ENCODE data around the gene BANP.
A peak's percentile ranks its signal among the peaks of the same experiment; 100 is the strongest.
"Not testable (repeated sequence)": the region's sequence is repeated elsewhere in the genome, so short reads cannot be mapped to it uniquely, and the experiment has no call there.

Gene BANP

GRCh38 chr16:87950765-87951551, at the start of gene BANP:
Gene BANP (plus strand): TSS chr16:87951434. CDS start chr16:87975116, 23,682 bp downstream.
- DNase-seq (ENCODE audit: low read depth in 2 of 2): peak; percentile 91 to 92

GRCh38 chr16:87904963-87905362, 46.3 kb upstream of the BANP start:
- DNase-seq (ENCODE audit: low read depth in 2 of 2): not testable (repeated sequence)

GRCh38 chr16:87905521-87905920, 45.7 kb upstream of the BANP start:
- not testable (repeated sequence) for DNase-seq (ENCODE audit: low read depth in 2 of 2)

DNA sequence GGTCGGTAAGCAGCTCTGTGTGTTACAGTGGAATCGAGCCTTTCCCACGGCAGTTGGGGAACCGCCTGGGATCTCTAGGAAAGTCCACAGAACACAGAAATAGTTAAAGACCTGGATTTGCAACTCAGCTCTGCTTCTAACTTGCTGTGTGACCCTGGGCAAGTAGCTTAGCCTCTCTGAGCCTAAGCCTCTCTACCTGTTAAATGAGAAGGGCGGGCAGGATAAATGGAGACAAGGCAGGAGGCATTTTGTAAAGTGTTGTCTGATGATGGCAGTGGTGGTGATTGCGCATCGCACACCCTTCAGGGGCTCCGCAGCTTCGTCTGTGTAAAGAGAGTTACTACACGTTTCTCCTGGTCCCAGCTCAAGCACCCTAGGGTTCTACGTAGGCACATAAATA, 43.1 kb upstream of the BANP start:
- DNase-seq (ENCODE audit: low read depth in 2 of 2): not testable (repeated sequence)

GRCh38 chr16:87909203-87909935, 41.9 kb upstream of the BANP start:
- DNase-seq (ENCODE audit: low read depth in 2 of 2): peak; percentile 77 to 93

- DNase-seq (ENCODE audit: low read depth in 2 of 2): not testable (repeated sequence)
Measured at GRCh38 chr16:87911106-87911763, 40.0 kb upstream of the BANP start.

- DNase-seq (ENCODE audit: low read depth in 2 of 2): not testable (repeated sequence)
Measured at GRCh38 chr16:87912691-87913090, 38.5 kb upstream of the BANP start.

- DNase-seq (ENCODE audit: low read depth in 2 of 2): not testable (repeated sequence)
Measured at GRCh38 chr16:87914021-87914725, 37.1 kb upstream of the BANP start.

DNA sequence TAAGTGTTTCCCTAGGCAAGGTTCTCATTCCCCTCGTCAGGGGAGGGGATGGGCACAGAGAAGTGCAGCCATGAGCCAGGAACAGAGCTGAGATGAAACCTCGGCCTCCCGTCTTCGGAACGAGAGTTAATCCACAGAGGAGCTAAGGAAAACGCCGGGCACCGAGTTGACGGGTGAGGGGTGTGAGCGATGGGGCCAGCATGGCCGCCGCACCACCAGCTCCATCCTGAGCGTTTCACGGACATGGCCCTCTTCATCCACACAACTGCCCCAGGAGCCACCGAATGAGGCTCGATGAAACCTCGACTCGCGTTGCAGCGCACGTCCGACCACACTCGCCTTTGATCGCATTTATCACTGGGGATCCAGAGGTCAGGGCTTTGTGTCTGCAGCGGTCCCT, 36.4 kb upstream of the BANP start:
- DNase-seq (ENCODE audit: low read depth in 2 of 2): no peak

DNA sequence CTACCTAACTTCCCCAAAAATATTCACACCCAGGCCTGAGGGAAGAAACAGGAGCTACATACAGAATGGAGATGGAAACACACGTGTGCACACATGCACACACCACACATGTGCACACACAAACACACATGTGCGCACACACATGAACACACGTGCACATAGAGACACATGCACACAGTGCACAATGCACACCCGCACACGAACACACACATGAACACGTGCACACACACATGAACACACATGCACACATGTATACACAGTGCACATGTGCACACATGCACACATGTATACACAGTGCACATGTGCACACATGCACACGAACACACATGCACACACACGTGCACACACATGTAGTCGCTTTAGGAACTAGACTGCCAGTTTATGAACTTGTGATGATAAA, 33.7 kb upstream of the BANP start:
- DNase-seq (ENCODE audit: low read depth in 2 of 2): no peak

- DNase-seq (ENCODE audit: low read depth in 2 of 2): no peak
Measured at GRCh38 chr16:87918338-87918737, 32.9 kb upstream of the BANP start.

DNA sequence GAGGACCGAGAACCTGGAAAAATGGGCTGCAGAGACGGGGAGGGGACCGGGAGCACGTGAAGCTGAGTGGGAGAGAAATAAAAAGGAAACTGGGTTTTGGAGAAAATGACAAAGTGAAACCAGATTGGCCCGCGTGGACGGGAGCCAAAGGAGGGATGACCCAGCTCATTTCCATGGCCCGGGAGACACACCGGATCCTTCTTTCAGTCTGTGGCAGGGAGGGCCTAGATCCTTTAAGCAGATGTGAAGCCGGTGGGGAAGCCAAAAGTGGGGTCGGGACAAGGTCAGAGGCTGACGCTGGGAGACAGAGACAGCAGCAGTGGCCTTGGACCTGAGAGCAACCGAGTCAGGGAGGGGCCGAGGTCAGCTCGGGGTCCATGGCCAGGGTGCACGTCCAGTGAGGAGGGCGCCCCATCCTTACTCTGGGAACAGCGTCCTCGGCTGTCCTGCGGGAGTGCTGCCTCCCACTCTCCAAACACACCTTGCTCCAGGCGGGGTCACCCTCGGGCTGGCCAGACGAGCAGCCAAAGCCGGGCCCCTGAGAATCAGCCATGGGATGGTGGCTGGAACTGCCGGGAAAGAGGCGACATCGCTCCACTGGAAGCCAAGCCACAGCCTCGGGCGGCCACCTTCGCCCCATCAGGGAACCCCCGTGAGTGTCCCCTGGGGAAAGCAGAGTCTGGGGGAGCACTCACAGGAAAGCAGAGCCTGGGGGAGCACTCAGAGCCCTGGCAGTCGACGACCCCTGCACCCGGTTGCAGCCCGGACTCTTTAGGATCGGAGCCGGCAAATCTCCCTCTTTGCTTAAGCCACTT, 32.2 kb upstream of the BANP start:
- no peak for DNase-seq (ENCODE audit: low read depth in 2 of 2)

DNA sequence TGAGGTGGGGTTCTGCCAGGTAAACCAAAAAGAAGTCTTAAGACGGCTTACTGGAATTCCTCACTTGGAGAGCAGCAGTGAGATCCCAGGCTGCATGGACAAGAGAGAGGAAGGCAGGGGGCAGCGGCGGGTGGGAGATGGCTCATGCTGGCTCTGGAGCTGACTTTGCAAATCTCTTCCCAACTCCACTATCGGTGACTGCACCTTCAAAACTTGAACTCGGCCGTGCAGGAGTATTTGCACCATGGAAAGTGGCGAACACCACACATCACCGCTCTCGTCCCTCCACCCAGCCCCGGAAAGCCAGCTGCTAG, 31.6 kb upstream of the BANP start:
- no peak for DNase-seq (ENCODE audit: low read depth in 2 of 2)

DNA sequence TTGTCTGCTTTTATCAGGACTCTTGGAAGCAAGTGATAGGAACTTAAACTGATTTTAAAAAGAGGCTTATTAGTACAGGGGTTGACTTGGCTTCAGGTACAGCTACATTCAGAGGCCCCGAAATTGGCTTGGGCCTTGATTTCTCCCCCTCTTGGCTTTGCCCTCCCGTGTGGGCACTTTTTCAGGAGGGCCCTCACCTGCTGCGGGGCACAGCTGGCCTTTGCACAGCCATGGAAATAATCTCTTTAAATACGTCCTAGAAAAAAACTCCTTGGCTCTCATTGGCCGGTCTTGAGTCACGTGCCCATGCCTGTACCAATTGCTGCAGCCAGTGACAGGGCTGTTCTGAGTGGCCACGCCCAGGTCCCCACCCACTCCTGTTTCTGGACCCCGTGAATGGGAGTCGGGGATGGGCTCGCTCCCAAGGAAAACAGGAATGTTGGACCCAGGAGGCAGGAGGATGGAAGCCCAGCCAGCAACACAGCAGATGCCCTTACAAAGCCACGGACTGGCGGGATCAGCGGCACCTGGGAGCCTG, 29.9 kb upstream of the BANP start:
- DNase-seq (ENCODE audit: low read depth in 2 of 2): no peak

GRCh38 chr16:87922250-87922871, 28.9 kb upstream of the BANP start:
- no peak for DNase-seq (ENCODE audit: low read depth in 2 of 2)

- DNase-seq (ENCODE audit: low read depth in 2 of 2): no peak
Measured at GRCh38 chr16:87924041-87924810, 27.0 kb upstream of the BANP start.

DNA sequence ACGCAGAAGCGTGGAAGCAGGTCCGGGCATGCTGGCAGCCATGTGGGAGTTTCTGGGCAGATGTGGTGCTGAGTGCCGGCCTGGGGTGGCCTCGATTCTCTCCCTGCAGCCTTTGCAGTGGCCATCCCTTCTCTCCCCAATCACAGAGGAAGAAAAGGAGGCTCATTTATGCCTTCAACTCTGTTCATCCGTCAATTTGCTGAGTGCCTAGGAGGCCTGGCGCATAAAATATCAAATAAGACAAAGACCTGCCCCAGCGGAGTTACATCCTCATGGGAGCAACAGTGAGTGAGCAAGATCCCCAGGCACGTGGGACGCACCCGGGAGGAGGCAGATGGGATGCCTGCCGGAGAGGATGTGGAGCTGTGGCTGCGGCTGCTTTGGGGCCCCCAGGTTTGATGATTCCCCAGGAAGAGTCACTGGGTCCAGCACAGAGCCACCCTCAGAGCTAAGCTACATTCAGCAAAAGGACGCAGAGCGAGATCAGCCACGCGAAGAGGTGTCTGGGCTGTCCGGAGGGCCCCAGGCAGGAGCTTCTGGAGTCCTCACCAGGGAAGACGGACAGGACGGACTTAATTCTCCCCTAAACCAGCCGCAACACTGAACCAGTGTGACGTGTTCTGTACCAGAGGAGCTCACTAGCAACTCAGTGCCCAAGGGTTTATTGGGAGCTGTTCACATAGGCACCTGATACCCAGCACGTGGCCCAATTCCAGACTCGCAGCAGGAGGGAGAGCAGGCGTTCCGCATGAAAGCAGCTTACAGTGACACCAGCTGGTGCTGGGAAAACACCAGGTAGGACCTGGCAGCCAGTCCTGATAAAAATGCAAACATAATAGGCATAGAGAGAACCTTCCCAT, 26.2 kb upstream of the BANP start:
- no peak for DNase-seq (ENCODE audit: low read depth in 2 of 2)

All from stimulated activated CD4-positive, alpha-beta T cell treated with anti-CD3 and anti-CD28 coated beads, Interleukin-12 subunit alpha, Interleukin-12 subunit beta, amount 100 ng/mL, for 24 hours (primary cell).